CD4-positive, alpha-beta T cell treated with Interleukin-17A for 1 hour (primary cell): ENCODE measurements around the gene KCTD1.
A peak's percentile ranks its signal among the peaks of the same experiment; 100 is the strongest.

Experiments
- DNase-seq: peaks from one replicate; pipeline ENCODE4 v3.0.0-alpha.2; 2020

Gene KCTD1

GRCh38 chr18:26548415-26549262 is at the start of gene KCTD1:
TSS of gene KCTD1 (minus strand) at chr18:26548553. CDS start at chr18:26548536, 17 bp downstream.
- DNase-seq: peak; percentile 73

- no peak for DNase-seq
Observed at GRCh38 chr18:26593365-26594320, 45.3 kb upstream of the KCTD1 start.

- DNase-seq: no peak
Observed at GRCh38 chr18:26584745-26585144, 36.4 kb upstream of the KCTD1 start.

GRCh38 chr18:26579941-26580618 is 31.7 kb upstream of the KCTD1 start:
- no peak for DNase-seq

- DNase-seq: no peak
Observed at GRCh38 chr18:26575865-26576217, 27.5 kb upstream of the KCTD1 start.

GRCh38 chr18:26574958-26575864 is 26.9 kb upstream of the KCTD1 start:
- DNase-seq: no peak

GRCh38 chr18:26568926-26569665 is 20.7 kb upstream of the KCTD1 start:
- no peak for DNase-seq

GRCh38 chr18:26568513-26568912 is 20.2 kb upstream of the KCTD1 start:
- DNase-seq: no peak

- no peak for DNase-seq
Observed at GRCh38 chr18:26566874-26567555, 18.7 kb upstream of the KCTD1 start.

- DNase-seq: no peak
Observed at GRCh38 chr18:26565514-26565913, 17.2 kb upstream of the KCTD1 start.

- DNase-seq: no peak
Observed at GRCh38 chr18:26563024-26563423, 14.7 kb upstream of the KCTD1 start.

GRCh38 chr18:26562568-26562967 is 14.2 kb upstream of the KCTD1 start:
- DNase-seq: no peak

GRCh38 chr18:26561769-26562168 is 13.4 kb upstream of the KCTD1 start:
- DNase-seq: no peak

- no peak for DNase-seq
Observed at GRCh38 chr18:26556573-26556972, 8.2 kb upstream of the KCTD1 start.

GRCh38 chr18:26555804-26556553 is 7.6 kb upstream of the KCTD1 start:
- no peak for DNase-seq

- DNase-seq: no peak
Observed at GRCh38 chr18:26553943-26554342, 5.6 kb upstream of the KCTD1 start.

GRCh38 chr18:26551695-26552081 is 3.3 kb upstream of the KCTD1 start:
- no peak for DNase-seq

- no peak for DNase-seq
Observed at GRCh38 chr18:26550998-26551694, 2.8 kb upstream of the KCTD1 start.
